Neuron (in vitro differentiated cells): ENCODE data around the gene PRELID3B.

Source experiments
- H2AFZ ChIP-seq: one replicate; pipeline ENCODE4 v1.6.1; 2013; ENCODE audit warnings: low read depth, mild to moderate bottlenecking, inconsistent platforms, low read length, moderate library complexity
- H3K27me3 ChIP-seq: one replicate; pipeline ENCODE4 v1.6.1; 2013; ENCODE audit warnings: low read length; ENCODE audit not compliant: insufficient read depth
- H3K36me3 ChIP-seq: one replicate; pipeline ENCODE4 v1.6.1; 2013; ENCODE audit warnings: low read length; ENCODE audit not compliant: insufficient read depth
- H3K4me1 ChIP-seq: one replicate; pipeline ENCODE4 v1.6.1; 2013; ENCODE audit warnings: low read length; ENCODE audit not compliant: insufficient read depth
- H3K4me3 ChIP-seq: 2 replicates; pipeline ENCODE4 v1.5.1; 2013; ENCODE audit warnings: mild to moderate bottlenecking, low read length, moderate library complexity
- H3K9me3 ChIP-seq: one replicate; pipeline ENCODE4 v1.6.1; 2013; ENCODE audit warnings: low read length

PRELID3B gene

GRCh38 chr20:59008715-59009336 lies 33.8 kb downstream of the PRELID3B start:
- Histone ChIP-seq H3K4me1 (peaks cover 14% of the 10 kb centered on the region), H3K27me3 (no peaks in the 10 kb centered on the region), H3K36me3 (no peaks in the 10 kb centered on the region), H3K4me3 (no peak overlapping the region), H2AFZ (no peak overlapping the region), H3K9me3 (no peaks in the 10 kb centered on the region)

GRCh38 chr20:59007665-59008511 lies 34.7 kb downstream of the PRELID3B start:
- peaks cover 20% of the 10 kb centered on the region for H3K4me1 ChIP-seq
- H3K4me3 ChIP-seq, result no peak overlapping the region
- no peaks in the 10 kb centered on the region for H3K27me3 ChIP-seq
- H3K36me3 ChIP-seq, result no peaks in the 10 kb centered on the region
- no peak overlapping the region for H2AFZ ChIP-seq
- no peaks in the 10 kb centered on the region for H3K9me3 ChIP-seq

- Histone ChIP-seq H2AFZ (no peak within 1 kb of the TSS), H3K4me3 (no peak within 1 kb of the TSS), H3K4me1 (peaks cover 28% of the 10 kb centered on the region), H3K36me3 (no peaks in the 10 kb centered on the region), H3K9me3 (no peaks in the 10 kb centered on the region), H3K27me3 (no peaks in the 10 kb centered on the region)
These were observed 35.5 kb downstream of the PRELID3B start, which contains the start of gene CTSZ for GRCh38 chr20:59006864-59007664. TSS of gene CTSZ (minus strand) at chr20:59007254. CDS start at chr20:59007128, 126 bp downstream.

- H3K4me3 ChIP-seq, result no peak overlapping the region
- no peaks in the 10 kb centered on the region for H3K9me3 ChIP-seq
- no peak overlapping the region for H2AFZ ChIP-seq
These were observed 36.3 kb downstream of the PRELID3B start for GRCh38 chr20:59006167-59006863.

GRCh38 chr20:59005523-59006166 lies 36.9 kb downstream of the PRELID3B start:
- no peaks in the 10 kb centered on the region for H3K9me3 ChIP-seq
- no peaks in the 10 kb centered on the region for H3K36me3 ChIP-seq
- H3K4me3 ChIP-seq, result no peak overlapping the region
- H3K27me3 ChIP-seq, result no peaks in the 10 kb centered on the region
- no peak overlapping the region for H2AFZ ChIP-seq
- H3K4me1 ChIP-seq, result peaks cover 24% of the 10 kb centered on the region

More at GRCh38 chr20:59006167-59006863, 36.3 kb downstream of the PRELID3B start:
- Histone ChIP-seq H3K36me3 (no peaks in the 10 kb centered on the region), H3K27me3 (no peaks in the 10 kb centered on the region), H3K4me1 (peaks cover 30% of the 10 kb centered on the region)

- Histone ChIP-seq H3K9me3 (no peaks in the 10 kb centered on the region), H3K27me3 (no peaks in the 10 kb centered on the region), H3K4me3 (no peak overlapping the region), H3K4me1 (peaks cover 19% of the 10 kb centered on the region), H3K36me3 (no peaks in the 10 kb centered on the region), H2AFZ (no peak overlapping the region)
These were observed 37.6 kb downstream of the PRELID3B start for GRCh38 chr20:59004763-59005522.

GRCh38 chr20:59004493-59004762 lies 38.2 kb downstream of the PRELID3B start:
- Histone ChIP-seq H3K27me3 (no peaks in the 10 kb centered on the region), H3K9me3 (no peaks in the 10 kb centered on the region), H3K36me3 (no peaks in the 10 kb centered on the region), H3K4me1 (peaks cover 19% of the 10 kb centered on the region), H2AFZ (no peak overlapping the region), H3K4me3 (no peak overlapping the region)

GRCh38 chr20:59003836-59004492 lies 38.6 kb downstream of the PRELID3B start:
- Histone ChIP-seq H3K36me3 (no peaks in the 10 kb centered on the region), H3K9me3 (no peaks in the 10 kb centered on the region), H3K27me3 (no peaks in the 10 kb centered on the region), H2AFZ (no peak overlapping the region), H3K4me3 (no peak overlapping the region), H3K4me1 (peaks cover 19% of the 10 kb centered on the region)

- Histone ChIP-seq H3K4me1 (peaks cover 19% of the 10 kb centered on the region), H3K9me3 (no peaks in the 10 kb centered on the region), H3K36me3 (no peaks in the 10 kb centered on the region), H2AFZ (no peak overlapping the region), H3K4me3 (no peak overlapping the region), H3K27me3 (no peaks in the 10 kb centered on the region)
These were observed 39.6 kb downstream of the PRELID3B start for GRCh38 chr20:59002874-59003399.

- no peaks in the 10 kb centered on the region for H3K36me3 ChIP-seq
These were observed 40.2 kb downstream of the PRELID3B start for GRCh38 chr20:59002388-59002787.

GRCh38 chr20:59001449-59002171 lies 41.0 kb downstream of the PRELID3B start:
- no peaks in the 10 kb centered on the region for H3K27me3 ChIP-seq
- H3K9me3 ChIP-seq, result no peaks in the 10 kb centered on the region
- H2AFZ ChIP-seq, result no peak overlapping the region
- no peak overlapping the region for H3K4me3 ChIP-seq
- H3K4me1 ChIP-seq, result peaks cover 19% of the 10 kb centered on the region
- H3K36me3 ChIP-seq, result no peaks in the 10 kb centered on the region

More at GRCh38 chr20:59002388-59002787, 40.2 kb downstream of the PRELID3B start:
- Histone ChIP-seq H2AFZ (no peak overlapping the region), H3K4me3 (no peak overlapping the region), H3K27me3 (no peaks in the 10 kb centered on the region), H3K9me3 (no peaks in the 10 kb centered on the region), H3K4me1 (peaks cover 19% of the 10 kb centered on the region)
